Measurements from ENCODE around the gene SP100.

GRCh38 chr2:230589025-230589424, 173.0 kb downstream of the SP100 start:
- no peak for TF ChIP-seq CTCF (IDR thresholded peaks at IDR 0.05)
- TF ChIP-seq POLR2A (IDR thresholded peaks at IDR 0.05) = no peak
